Measurements from ENCODE around the gene SDHB.

SDHB gene

GRCh38 chr1:16978139-16978538 is 75.7 kb downstream of the SDHB start:
- Histone ChIP-seq H2AFZ (ENCODE audit: low read length) (no peak overlapping the region), H3K4me2 (ENCODE audit: low read depth, low read length, poor library complexity, severe bottlenecking) (no peak overlapping the region), H3K36me3 (ENCODE audit: insufficient read depth, low read length) (no peaks in the 10 kb centered on the region), H3K9me2 (replicated peaks; ENCODE audit: low read depth, low read length) (no peaks in the 10 kb centered on the region), H3K9ac (ENCODE audit: low read depth, low read length, poor library complexity, severe bottlenecking) (no peak overlapping the region), H3K79me2 (ENCODE audit: insufficient read depth, low read length) (no peaks in the 10 kb centered on the region), H4K20me1 (ENCODE audit: insufficient read depth, low read length, poor library complexity, severe bottlenecking) (no peaks in the 10 kb centered on the region), H3K4me3 (ENCODE audit: low read length, poor library complexity, severe bottlenecking) (no peak overlapping the region), H3K9me3 (ENCODE audit: insufficient read depth, low read depth, low read length) (no peaks in the 10 kb centered on the region), H3K4me1 (ENCODE audit: insufficient read depth, low read length, poor library complexity, severe bottlenecking) (peaks cover 11% of the 10 kb centered on the region), H3K27me3 (ENCODE audit: insufficient read depth, low read length, poor library complexity, severe bottlenecking) (no peaks in the 10 kb centered on the region), H3F3A (ENCODE audit: low read depth) (no peaks in the 10 kb centered on the region)
- TF ChIP-seq EZH2phosphoT487 (IDR thresholded peaks at IDR 0.05; ENCODE audit: borderline replicate concordance) (no peak), CTCF (conservative IDR thresholded peaks at IDR 0.05; ENCODE audit: low read length) (no peak)

DNA sequence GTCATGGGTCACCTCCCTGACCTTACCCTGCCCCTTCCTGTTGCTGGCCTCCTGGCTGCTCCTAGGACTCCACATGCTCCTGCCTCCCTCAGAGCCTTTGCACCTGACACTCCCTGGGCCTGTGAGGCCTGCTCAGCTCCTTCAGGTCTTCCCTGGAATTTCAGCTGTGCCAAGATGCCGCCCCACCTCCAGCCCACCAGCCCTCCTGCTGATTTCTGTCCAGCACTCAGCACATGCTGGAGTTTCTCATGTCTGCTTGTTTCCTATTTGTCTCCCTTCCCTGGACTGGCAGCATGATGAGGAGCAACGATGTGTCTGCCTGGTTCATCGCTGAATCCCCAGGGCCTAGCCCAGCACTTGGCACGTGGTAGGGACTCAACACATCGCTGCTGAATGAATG is 76.5 kb downstream of the SDHB start:
- H3K9me2 ChIP-seq (replicated peaks; ENCODE audit: low read depth, low read length): no peaks in the 10 kb centered on the region
- H3K4me1 ChIP-seq (ENCODE audit: insufficient read depth, low read length, poor library complexity, severe bottlenecking): peaks cover 11% of the 10 kb centered on the region
- no peaks in the 10 kb centered on the region for H3K27me3 ChIP-seq (ENCODE audit: insufficient read depth, low read length, poor library complexity, severe bottlenecking)
- no peaks in the 10 kb centered on the region for H3K79me2 ChIP-seq (ENCODE audit: insufficient read depth, low read length)
- no peaks in the 10 kb centered on the region for H3K9me3 ChIP-seq (ENCODE audit: insufficient read depth, low read depth, low read length)
- H3K36me3 ChIP-seq (ENCODE audit: insufficient read depth, low read length): no peaks in the 10 kb centered on the region
- no peak overlapping the region for H3K9ac ChIP-seq (ENCODE audit: low read depth, low read length, poor library complexity, severe bottlenecking)
- H4K20me1 ChIP-seq (ENCODE audit: insufficient read depth, low read length, poor library complexity, severe bottlenecking): no peaks in the 10 kb centered on the region
- no peak for TF ChIP-seq EZH2phosphoT487 (IDR thresholded peaks at IDR 0.05; ENCODE audit: borderline replicate concordance)
- no peak for TF ChIP-seq CTCF (conservative IDR thresholded peaks at IDR 0.05; ENCODE audit: low read length)
- H2AFZ ChIP-seq (ENCODE audit: low read length): no peak overlapping the region
- no peak overlapping the region for H3K4me3 ChIP-seq (ENCODE audit: low read length, poor library complexity, severe bottlenecking)
- H3K4me2 ChIP-seq (ENCODE audit: low read depth, low read length, poor library complexity, severe bottlenecking): no peak overlapping the region
- H3F3A ChIP-seq (ENCODE audit: low read depth): no peaks in the 10 kb centered on the region

DNA sequence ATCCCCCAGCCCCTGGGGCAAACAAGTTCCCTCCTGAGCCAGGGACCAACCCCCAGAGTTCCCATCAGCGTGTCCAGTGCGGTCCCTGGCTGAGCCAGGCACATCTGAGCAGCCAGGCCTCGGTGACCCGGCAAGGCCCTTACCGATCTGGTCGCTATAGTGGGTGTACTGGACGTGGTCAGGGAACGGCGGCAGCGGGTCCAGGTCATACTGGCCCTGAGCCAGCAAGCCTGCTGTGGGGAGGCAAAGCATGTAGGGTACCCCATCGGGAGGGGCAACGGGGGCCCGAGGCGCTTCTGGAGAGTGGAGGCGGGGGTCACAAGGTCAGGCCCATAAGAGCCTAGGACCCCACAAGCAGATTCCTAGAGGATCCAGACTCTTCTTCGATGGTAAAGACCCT is 76.9 kb downstream of the SDHB start:
- H3K4me1 ChIP-seq (ENCODE audit: insufficient read depth, low read length, poor library complexity, severe bottlenecking): peaks cover 11% of the 10 kb centered on the region
- no peak overlapping the region for H3K4me2 ChIP-seq (ENCODE audit: low read depth, low read length, poor library complexity, severe bottlenecking)
- no peaks in the 10 kb centered on the region for H3K27me3 ChIP-seq (ENCODE audit: insufficient read depth, low read length, poor library complexity, severe bottlenecking)
- H3K4me3 ChIP-seq (ENCODE audit: low read length, poor library complexity, severe bottlenecking): no peak overlapping the region
- TF ChIP-seq EZH2phosphoT487 (IDR thresholded peaks at IDR 0.05; ENCODE audit: borderline replicate concordance): no peak
- TF ChIP-seq CTCF (conservative IDR thresholded peaks at IDR 0.05; ENCODE audit: low read length): no peak
- H3F3A ChIP-seq (ENCODE audit: low read depth): no peaks in the 10 kb centered on the region
- no peak overlapping the region for H2AFZ ChIP-seq (ENCODE audit: low read length)
- H4K20me1 ChIP-seq (ENCODE audit: insufficient read depth, low read length, poor library complexity, severe bottlenecking): no peaks in the 10 kb centered on the region
- no peaks in the 10 kb centered on the region for H3K9me3 ChIP-seq (ENCODE audit: insufficient read depth, low read depth, low read length)
- no peaks in the 10 kb centered on the region for H3K9me2 ChIP-seq (replicated peaks; ENCODE audit: low read depth, low read length)
- no peaks in the 10 kb centered on the region for H3K79me2 ChIP-seq (ENCODE audit: insufficient read depth, low read length)
- H3K9ac ChIP-seq (ENCODE audit: low read depth, low read length, poor library complexity, severe bottlenecking): no peak overlapping the region
- no peaks in the 10 kb centered on the region for H3K36me3 ChIP-seq (ENCODE audit: insufficient read depth, low read length)
